ENCODE results near the gene TNFRSF25. TPM values are rescaled to one million over a fixed set of nuclear protein-coding genes. Genes with fewer than 3 reads are reported as not detected.

The TNFRSF25 gene
- total RNA-seq, 1 donor from 2014 or later: 26.1 TPM

DNA sequence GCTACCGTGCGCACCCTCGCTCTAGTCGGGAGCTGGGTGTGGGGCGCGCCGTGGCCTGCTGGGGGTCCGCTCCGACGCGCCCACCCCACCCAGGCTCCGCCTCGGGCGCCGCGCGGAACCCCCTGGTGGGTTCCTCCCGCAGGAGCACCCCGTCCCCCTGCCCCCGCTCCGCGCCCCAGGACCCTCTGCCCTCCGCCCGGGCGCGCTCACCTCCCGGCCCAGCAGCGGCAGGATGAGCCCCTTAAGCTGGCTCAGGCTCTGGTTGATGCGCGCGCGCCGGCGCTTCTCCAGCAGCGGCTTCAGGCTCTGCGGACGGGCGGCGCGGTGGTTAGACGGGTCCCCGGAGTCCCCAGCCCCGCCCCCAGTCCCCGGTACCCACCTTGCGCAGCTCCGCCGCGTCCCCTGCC, 46.6 kb downstream of the TNFRSF25 start:
- Mint-ChIP-seq H3K4me1 (peaks cover 2% of the 10 kb centered on the region), H3K27me3 (ENCODE audit: low read depth) (peaks cover 93% of the 10 kb centered on the region), H3K36me3 (ENCODE audit: low read depth) (no peaks in the 10 kb centered on the region), H3K4me3 (no peak overlapping the region), H3K27ac (ENCODE audit: unreplicated experiment) (no peak overlapping the region), H3K9me3 (no peaks in the 10 kb centered on the region)
- TF ChIP-seq, protein P1, sequence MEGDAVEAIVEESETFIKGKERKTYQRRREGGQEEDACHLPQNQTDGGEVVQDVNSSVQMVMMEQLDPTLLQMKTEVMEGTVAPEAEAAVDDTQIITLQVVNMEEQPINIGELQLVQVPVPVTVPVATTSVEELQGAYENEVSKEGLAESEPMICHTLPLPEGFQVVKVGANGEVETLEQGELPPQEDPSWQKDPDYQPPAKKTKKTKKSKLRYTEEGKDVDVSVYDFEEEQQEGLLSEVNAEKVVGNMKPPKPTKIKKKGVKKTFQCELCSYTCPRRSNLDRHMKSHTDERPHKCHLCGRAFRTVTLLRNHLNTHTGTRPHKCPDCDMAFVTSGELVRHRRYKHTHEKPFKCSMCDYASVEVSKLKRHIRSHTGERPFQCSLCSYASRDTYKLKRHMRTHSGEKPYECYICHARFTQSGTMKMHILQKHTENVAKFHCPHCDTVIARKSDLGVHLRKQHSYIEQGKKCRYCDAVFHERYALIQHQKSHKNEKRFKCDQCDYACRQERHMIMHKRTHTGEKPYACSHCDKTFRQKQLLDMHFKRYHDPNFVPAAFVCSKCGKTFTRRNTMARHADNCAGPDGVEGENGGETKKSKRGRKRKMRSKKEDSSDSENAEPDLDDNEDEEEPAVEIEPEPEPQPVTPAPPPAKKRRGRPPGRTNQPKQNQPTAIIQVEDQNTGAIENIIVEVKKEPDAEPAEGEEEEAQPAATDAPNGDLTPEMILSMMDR (conservative IDR thresholded peaks at IDR 0.05): no peak
- DNase-seq (ENCODE audit: low read depth, low spot score): no peak

DNA sequence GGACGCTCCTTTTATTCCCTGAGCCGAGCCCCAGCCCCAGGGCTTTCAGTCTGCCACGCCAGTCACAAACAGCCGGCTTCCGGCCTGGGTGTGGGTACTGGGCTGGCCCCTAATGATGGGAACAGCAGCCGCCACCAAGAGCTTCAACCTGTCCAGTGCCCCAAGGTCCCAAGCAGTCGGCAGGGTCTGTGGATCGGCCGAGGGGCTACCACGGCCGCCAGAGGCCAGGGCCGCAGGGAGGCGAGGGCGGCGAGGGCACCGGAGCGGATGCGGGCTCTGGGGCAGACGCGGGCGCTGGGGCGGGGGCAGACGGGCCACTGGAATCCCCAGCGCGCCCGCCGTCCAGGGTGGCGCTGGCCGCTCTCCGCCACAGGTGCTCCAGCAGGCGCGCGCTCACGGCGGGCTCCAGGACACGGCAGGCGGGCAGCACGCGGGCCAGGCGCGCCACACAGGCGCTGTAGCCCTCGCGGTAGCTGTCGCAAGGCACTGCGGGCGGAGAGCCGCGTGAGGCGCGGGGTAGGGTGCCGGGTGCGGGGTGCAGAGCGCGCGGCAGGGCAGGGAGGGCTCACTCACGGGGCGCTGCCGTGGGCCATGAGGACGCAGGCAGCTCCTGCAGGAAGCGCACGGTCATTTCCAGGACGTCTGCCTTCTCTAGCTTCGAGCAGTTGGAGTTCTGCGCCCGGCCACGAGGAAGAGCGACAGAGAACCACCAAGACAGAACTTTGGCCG, 47.1 kb downstream of the TNFRSF25 start:
- Mint-ChIP-seq H3K27me3 (ENCODE audit: low read depth) (peaks cover 93% of the 10 kb centered on the region), H3K4me3 (no peak overlapping the region)

DNA sequence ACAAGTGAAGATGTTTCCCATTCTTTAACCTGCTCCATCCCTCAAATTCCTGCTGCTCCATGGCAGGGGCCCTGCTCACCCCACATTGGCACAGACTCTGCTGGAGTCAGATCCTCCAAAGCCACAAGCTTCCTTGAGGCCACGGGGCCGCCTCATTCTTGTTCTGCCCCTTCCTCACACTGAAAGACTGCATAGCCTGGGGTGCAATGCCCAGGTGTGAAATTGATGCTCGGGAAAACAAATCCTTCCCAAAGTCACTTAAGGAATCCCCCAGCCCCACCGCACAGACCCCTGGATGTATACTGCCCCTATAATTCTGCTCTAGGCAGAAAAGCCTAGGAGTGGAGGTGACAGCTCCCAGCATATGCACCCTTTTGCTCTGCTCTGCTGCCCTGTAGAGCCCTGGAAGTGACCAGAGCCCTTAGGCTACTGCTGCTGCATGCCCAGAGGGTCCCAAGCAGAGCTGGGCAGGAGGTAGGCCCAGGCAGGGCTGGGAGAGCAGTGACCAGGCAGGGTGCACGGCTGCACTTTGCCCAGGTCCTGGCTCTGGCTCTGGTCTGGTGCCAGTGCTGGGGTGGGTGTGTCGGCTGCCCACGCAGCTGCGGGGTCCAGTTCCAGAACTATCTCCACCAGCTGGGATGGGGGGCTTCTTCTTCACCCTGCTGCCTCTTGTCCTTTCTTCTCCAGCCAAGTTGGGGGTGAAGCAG, 47.9 kb downstream of the TNFRSF25 start:
- Mint-ChIP-seq H3K27ac (ENCODE audit: unreplicated experiment) (no peak overlapping the region), H3K27me3 (ENCODE audit: low read depth) (peaks cover 93% of the 10 kb centered on the region)
- TF ChIP-seq, protein P1 (conservative IDR thresholded peaks at IDR 0.05): no peak

More for the DNA sequence above, 47.1 kb downstream of the TNFRSF25 start:
- Mint-ChIP-seq H3K27ac (ENCODE audit: unreplicated experiment) (no peak overlapping the region), H3K4me1 (peaks cover 3% of the 10 kb centered on the region), H3K36me3 (ENCODE audit: low read depth) (no peaks in the 10 kb centered on the region), H3K9me3 (no peaks in the 10 kb centered on the region)
- no peak for DNase-seq (ENCODE audit: low read depth, low spot score)
- TF ChIP-seq, protein P1 (conservative IDR thresholded peaks at IDR 0.05): no peak

DNA sequence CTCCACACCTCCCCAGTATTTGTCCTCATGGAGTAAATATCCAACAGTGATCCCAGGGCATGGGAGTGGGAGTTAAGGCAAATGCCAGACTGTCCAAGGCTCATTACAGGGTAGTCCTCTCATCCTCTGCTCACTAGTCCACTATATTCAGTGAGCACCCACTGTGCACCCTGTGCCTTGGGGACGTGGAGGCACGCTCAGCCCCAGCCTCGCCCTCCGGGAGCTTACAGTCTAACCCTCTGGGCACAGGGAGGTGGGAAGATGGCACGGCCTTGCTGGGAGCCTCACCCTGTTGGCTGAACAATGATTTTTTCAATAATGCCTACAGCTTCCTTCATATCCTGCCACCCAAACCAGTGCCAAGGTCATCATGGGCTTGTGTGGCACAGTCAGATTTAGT, 49.1 kb downstream of the TNFRSF25 start:
- TF ChIP-seq, protein P1 (conservative IDR thresholded peaks at IDR 0.05): no peak
- H3K36me3 Mint-ChIP-seq (ENCODE audit: low read depth): no peaks in the 10 kb centered on the region
- no peaks in the 10 kb centered on the region for H3K9me3 Mint-ChIP-seq
- H3K4me3 Mint-ChIP-seq: no peak overlapping the region
- no peak for DNase-seq (ENCODE audit: low read depth, low spot score)
- H3K4me1 Mint-ChIP-seq: peaks cover 3% of the 10 kb centered on the region
- H3K27ac Mint-ChIP-seq (ENCODE audit: unreplicated experiment): no peak overlapping the region
- peaks cover 88% of the 10 kb centered on the region for H3K27me3 Mint-ChIP-seq (ENCODE audit: low read depth)

More for the DNA sequence above, 47.9 kb downstream of the TNFRSF25 start:
- no peak overlapping the region for H3K4me3 Mint-ChIP-seq
- H3K4me1 Mint-ChIP-seq: peaks cover 3% of the 10 kb centered on the region
- DNase-seq (ENCODE audit: low read depth, low spot score): no peak
- no peaks in the 10 kb centered on the region for H3K9me3 Mint-ChIP-seq
- H3K36me3 Mint-ChIP-seq (ENCODE audit: low read depth): no peaks in the 10 kb centered on the region

DNA sequence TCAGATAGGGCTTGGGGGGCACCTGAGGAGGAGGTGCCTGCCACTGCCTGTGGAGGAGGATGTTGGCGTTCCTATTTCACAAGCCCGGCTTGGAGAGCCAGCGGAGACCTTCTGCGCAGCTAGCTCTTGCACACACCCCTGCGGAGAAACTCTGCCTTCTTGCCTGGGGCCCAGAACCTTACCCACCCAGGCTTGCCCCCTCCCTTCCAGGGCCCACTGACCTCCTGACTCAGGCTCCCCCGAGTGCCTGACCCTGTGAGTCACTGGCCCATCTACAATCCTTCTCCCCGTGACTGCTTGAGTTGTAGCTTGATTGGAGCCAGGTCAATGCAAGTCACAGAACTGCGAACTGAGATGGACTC, 49.7 kb downstream of the TNFRSF25 start:
- peaks cover 86% of the 10 kb centered on the region for H3K27me3 Mint-ChIP-seq (ENCODE audit: low read depth)
- H3K9me3 Mint-ChIP-seq: no peaks in the 10 kb centered on the region
- H3K36me3 Mint-ChIP-seq (ENCODE audit: low read depth): no peaks in the 10 kb centered on the region
- H3K27ac Mint-ChIP-seq (ENCODE audit: unreplicated experiment): no peak overlapping the region
- no peak for DNase-seq (ENCODE audit: low read depth, low spot score)
- no peak overlapping the region for H3K4me3 Mint-ChIP-seq
- TF ChIP-seq, protein P1 (conservative IDR thresholded peaks at IDR 0.05): no peak
- peaks cover 3% of the 10 kb centered on the region for H3K4me1 Mint-ChIP-seq

All from neural crest cell (in vitro differentiated cells).